T-helper 17 cell (primary cell): ENCODE results near the gene ARHGEF25. TPM values are rescaled to one million over a fixed set of nuclear protein-coding genes. Genes with fewer than 3 reads are reported as not detected.

ENCODE experiments used
- ATAC-seq: fragments of 150-1000 bp; cut with Tn5 transposase; 2 replicates; pipeline ENCODE4 v1.10.0; 2021; ENCODE audit warnings: mild to moderate bottlenecking, moderate library complexity
- DNase-seq, 3 donors: peaks; one replicate each; pipeline versions ENCODE4 v3.0.0 to v3.0.0-alpha.2; 2020 to 2021
- H3K9me3 ChIP-seq: one replicate; pipeline ENCODE4 v1.7.0; 2013; ENCODE audit warnings: low read length, mild to moderate bottlenecking; ENCODE audit not compliant: control insufficient read depth, poor library complexity, severe bottlenecking
- H3K27ac Mint-ChIP-seq: one replicate; pipeline ENCODE4 v1.8.0; 2022; ENCODE audit warnings: mild to moderate bottlenecking, moderate library complexity, mixed read lengths
- H3K27me3 Mint-ChIP-seq: one replicate; pipeline ENCODE4 v1.8.0; 2022; ENCODE audit warnings: mixed read lengths
- H3K36me3 Mint-ChIP-seq: one replicate; pipeline ENCODE4 v1.8.0; 2022; ENCODE audit warnings: low read depth, mixed read lengths
- H3K4me1 Mint-ChIP-seq: one replicate; pipeline ENCODE4 v1.8.0; 2022; ENCODE audit warnings: mild to moderate bottlenecking, mixed read lengths
- H3K4me3 Mint-ChIP-seq: one replicate; pipeline ENCODE4 v1.8.0; 2022; ENCODE audit warnings: mild to moderate bottlenecking, moderate library complexity, mixed read lengths
- total RNA-seq, 4 donors: library from RNA in 2 of 4; stranded (reverse) in 2 of 4; gene quantifications; one replicate each; pipeline ENCODE4 v1.2.3 and lab custom pipeline; 2022 to 2026

The ARHGEF25 gene
- total RNA-seq, 2 donors from 2014 or later, result 0.37 to 1.2 TPM

GRCh38 chr12:57590864-57591781 is 20.1 kb upstream of the ARHGEF25 start, which contains the start of gene PIP4K2C:
Gene PIP4K2C, plus strand, starts transcription at chr12:57591192. Its CDS starts 98 bp downstream, at chr12:57591290.
- peaks cover 23% of the 10 kb centered on the region for H3K4me1 Mint-ChIP-seq
- peaks cover 2% of the 10 kb centered on the region for H3K36me3 Mint-ChIP-seq
- H3K9me3 ChIP-seq, result no peaks in the 10 kb centered on the region
- H3K27ac Mint-ChIP-seq, result peak within 1 kb of the TSS; percentile 81
- no peaks in the 10 kb centered on the region for H3K27me3 Mint-ChIP-seq
- DNase-seq (peak; percentile 52 to 84 (median 79)), ATAC-seq (peak; percentile 93)
- H3K4me3 Mint-ChIP-seq, result peak within 1 kb of the TSS; percentile 90

GRCh38 chr12:57591782-57592325 is 19.4 kb upstream of the ARHGEF25 start:
- DNase-seq (no peak), ATAC-seq (no peak)
- H3K4me1 Mint-ChIP-seq, result peaks cover 25% of the 10 kb centered on the region
- no peaks in the 10 kb centered on the region for H3K9me3 ChIP-seq
- peak overlapping the region; percentile 81 for H3K27ac Mint-ChIP-seq
- peak overlapping the region; percentile 90 for H3K4me3 Mint-ChIP-seq
- no peaks in the 10 kb centered on the region for H3K27me3 Mint-ChIP-seq
- peaks cover 5% of the 10 kb centered on the region for H3K36me3 Mint-ChIP-seq

- H3K4me1 Mint-ChIP-seq, result peaks cover 29% of the 10 kb centered on the region
- DNase-seq (no peak), ATAC-seq (no peak)
- H3K9me3 ChIP-seq, result no peaks in the 10 kb centered on the region
- H3K36me3 Mint-ChIP-seq, result peaks cover 10% of the 10 kb centered on the region
- H3K27me3 Mint-ChIP-seq, result no peaks in the 10 kb centered on the region
- peak overlapping the region; percentile 81 for H3K27ac Mint-ChIP-seq
- H3K4me3 Mint-ChIP-seq, result peak overlapping the region; percentile 90
These were observed 18.6 kb upstream of the ARHGEF25 start for GRCh38 chr12:57592551-57593165.

GRCh38 chr12:57593187-57593586 is 18.0 kb upstream of the ARHGEF25 start:
- H3K27ac Mint-ChIP-seq, result no peak overlapping the region
- H3K27me3 Mint-ChIP-seq, result no peaks in the 10 kb centered on the region
- H3K9me3 ChIP-seq, result no peaks in the 10 kb centered on the region
- H3K36me3 Mint-ChIP-seq, result peaks cover 12% of the 10 kb centered on the region
- ATAC-seq, result no peak
- no peak for DNase-seq
- peaks cover 31% of the 10 kb centered on the region for H3K4me1 Mint-ChIP-seq
- H3K4me3 Mint-ChIP-seq, result no peak overlapping the region

GRCh38 chr12:57600395-57600794 is 10.8 kb upstream of the ARHGEF25 start:
- H3K4me3 Mint-ChIP-seq, result no peak overlapping the region
- peaks cover 22% of the 10 kb centered on the region for H3K36me3 Mint-ChIP-seq
- peaks cover 29% of the 10 kb centered on the region for H3K4me1 Mint-ChIP-seq
- H3K9me3 ChIP-seq, result no peaks in the 10 kb centered on the region
- no peak overlapping the region for H3K27ac Mint-ChIP-seq
- DNase-seq, result no peak
- H3K27me3 Mint-ChIP-seq, result no peaks in the 10 kb centered on the region
- ATAC-seq, result no peak

- H3K4me1 Mint-ChIP-seq, result peaks cover 24% of the 10 kb centered on the region
- H3K27me3 Mint-ChIP-seq, result no peaks in the 10 kb centered on the region
- ATAC-seq (no peak), DNase-seq (no peak)
- peaks cover 16% of the 10 kb centered on the region for H3K36me3 Mint-ChIP-seq
- H3K27ac Mint-ChIP-seq, result peak overlapping the region; percentile 88
- no peaks in the 10 kb centered on the region for H3K9me3 ChIP-seq
- H3K4me3 Mint-ChIP-seq, result no peak overlapping the region
These were observed 8.7 kb upstream of the ARHGEF25 start for GRCh38 chr12:57602544-57602943.

GRCh38 chr12:57603324-57603723 is 7.9 kb upstream of the ARHGEF25 start:
- DNase-seq, result no peak
- ATAC-seq, result no peak

GRCh38 chr12:57603815-57604453 is 7.3 kb upstream of the ARHGEF25 start:
- Mint-ChIP-seq H3K27ac (peak overlapping the region; percentile 88), H3K36me3 (peaks cover 14% of the 10 kb centered on the region), H3K4me1 (peaks cover 25% of the 10 kb centered on the region), H3K4me3 (peak overlapping the region; percentile 82), H3K27me3 (no peaks in the 10 kb centered on the region)
- ATAC-seq (no peak), DNase-seq (no peak)
- no peaks in the 10 kb centered on the region for H3K9me3 ChIP-seq

More at GRCh38 chr12:57603324-57603723, 7.9 kb upstream of the ARHGEF25 start:
- Mint-ChIP-seq H3K4me1 (peaks cover 25% of the 10 kb centered on the region), H3K4me3 (peak overlapping the region; percentile 82), H3K36me3 (peaks cover 14% of the 10 kb centered on the region), H3K27ac (peak overlapping the region; percentile 88), H3K27me3 (no peaks in the 10 kb centered on the region)
- no peaks in the 10 kb centered on the region for H3K9me3 ChIP-seq

GRCh38 chr12:57604454-57604991 is 6.7 kb upstream of the ARHGEF25 start, which contains the start of gene DTX3:
Gene DTX3, plus strand, starts transcription at chr12:57604824. Its CDS starts 1,694 bp downstream, at chr12:57606518.
- peaks cover 25% of the 10 kb centered on the region for H3K4me1 Mint-ChIP-seq
- H3K4me3 Mint-ChIP-seq, result peak within 1 kb of the TSS; percentile 82
- DNase-seq (peak in 1 of 3 donors; percentile 20), ATAC-seq (peak; percentile 76)
- peak within 1 kb of the TSS; percentile 88 for H3K27ac Mint-ChIP-seq
- H3K9me3 ChIP-seq, result no peaks in the 10 kb centered on the region
- H3K36me3 Mint-ChIP-seq, result peaks cover 11% of the 10 kb centered on the region
- no peaks in the 10 kb centered on the region for H3K27me3 Mint-ChIP-seq

GRCh38 chr12:57604992-57605810 is 6.0 kb upstream of the ARHGEF25 start:
- peaks cover 11% of the 10 kb centered on the region for H3K36me3 Mint-ChIP-seq
- peak overlapping the region; percentile 82 for H3K4me3 Mint-ChIP-seq
- no peak for DNase-seq
- H3K27me3 Mint-ChIP-seq, result peaks cover 1% of the 10 kb centered on the region
- ATAC-seq, result peak; percentile 51
- peak overlapping the region; percentile 88 for H3K27ac Mint-ChIP-seq
- peaks cover 25% of the 10 kb centered on the region for H3K4me1 Mint-ChIP-seq
- no peaks in the 10 kb centered on the region for H3K9me3 ChIP-seq

- DNase-seq, result no peak
- Mint-ChIP-seq H3K27ac (peak overlapping the region; percentile 88), H3K27me3 (peaks cover 7% of the 10 kb centered on the region), H3K36me3 (peaks cover 11% of the 10 kb centered on the region), H3K4me3 (peak overlapping the region; percentile 82), H3K4me1 (peaks cover 27% of the 10 kb centered on the region)
- no peaks in the 10 kb centered on the region for H3K9me3 ChIP-seq
- no peak for ATAC-seq
These were observed 5.4 kb upstream of the ARHGEF25 start for GRCh38 chr12:57605811-57606311.

- H3K27ac Mint-ChIP-seq, result no peak overlapping the region
These were observed 4.8 kb upstream of the ARHGEF25 start for GRCh38 chr12:57606399-57606798.

More at GRCh38 chr12:57606399-57606798, 4.8 kb upstream of the ARHGEF25 start:
- Mint-ChIP-seq H3K36me3 (peaks cover 11% of the 10 kb centered on the region), H3K27me3 (peaks cover 7% of the 10 kb centered on the region), H3K4me1 (peaks cover 28% of the 10 kb centered on the region), H3K4me3 (no peak overlapping the region)
- H3K9me3 ChIP-seq, result no peaks in the 10 kb centered on the region
- DNase-seq (no peak), ATAC-seq (no peak)
